Naive B cell (primary cell): ENCODE data around the gene NSG1. TPM values are rescaled to one million over a fixed set of nuclear protein-coding genes. Genes with fewer than 3 reads are reported as not detected.

Experiments
- ATAC-seq, 2 donors: fragments of 150-1000 bp; cut with Tn5 transposase; 2 replicates each; pipeline ENCODE4 v1.10.0; 2021; ENCODE audit warnings: low read depth in 2 of 2, mild to moderate bottlenecking in 2 of 2, moderate library complexity in 2 of 2
- DNase-seq: peaks from one replicate; pipeline ENCODE4 v3.0.0; 2022
- H3K27ac Mint-ChIP-seq, 6 donors: one replicate each; pipeline ENCODE4 v1.8.0; 2020 to 2022; ENCODE audit warnings: mild to moderate bottlenecking in 6 of 6, mixed read lengths in 6 of 6, moderate library complexity in 5 of 6, inconsistent platforms in 2 of 6
- H3K27me3 Mint-ChIP-seq, 3 donors: one replicate each; pipeline ENCODE4 v1.8.0; 2021 to 2022; ENCODE audit warnings: mixed read lengths in 3 of 3, mild to moderate bottlenecking in 1 of 3
- H3K36me3 Mint-ChIP-seq, 2 donors: one replicate each; pipeline ENCODE4 v1.8.0; 2020 to 2022; ENCODE audit warnings: mixed read lengths in 2 of 2, inconsistent platforms in 1 of 2, mild to moderate bottlenecking in 1 of 2
- H3K4me1 Mint-ChIP-seq, 3 donors: one replicate each; pipeline ENCODE4 v1.8.0; 2020 to 2022; ENCODE audit warnings: mixed read lengths in 3 of 3, inconsistent platforms in 1 of 3, mild to moderate bottlenecking in 1 of 3, moderate library complexity in 1 of 3
- H3K4me3 Mint-ChIP-seq, 8 donors: one replicate each; pipeline ENCODE4 v1.8.0; 2020 to 2022; ENCODE audit warnings: mild to moderate bottlenecking in 8 of 8, mixed read lengths in 8 of 8, moderate library complexity in 8 of 8, inconsistent platforms in 2 of 8
- H3K9me3 Mint-ChIP-seq, 7 donors: one replicate each; pipeline ENCODE4 v1.8.0; 2020 to 2022; ENCODE audit warnings: mixed read lengths in 7 of 7, mild to moderate bottlenecking in 5 of 7, inconsistent platforms in 2 of 7, moderate library complexity in 1 of 7
- polyA plus RNA-seq, 6 donors: library from polyadenylated mRNA; unstranded; fragments of 300-500 nt; fragmentation: Illumina TruSeq; gene quantifications; one replicate each; pipeline ENCODE4 v1.2.3, GENCODE V29; 2021; ENCODE audit warnings: low read depth in 6 of 6

The NSG1 gene
- polyA plus RNA-seq, 6 donors from 2014 or later = 0.10 to 0.14 TPM; not detected in 4

GRCh38 chr4:4427886-4428285, 41.0 kb downstream of the NSG1 start:
- Mint-ChIP-seq H3K9me3 (no peaks in the 10 kb centered on the region), H3K4me3 (no peak overlapping the region), H3K27ac (peak overlapping the region in 2 of 6 donors; percentile 1 to 70), H3K4me1 (peaks cover 0 to 6% (median 0%) of the 10 kb centered on the region in 3 donors), H3K36me3 (peaks cover 10 to 15% of the 10 kb centered on the region in 2 donors), H3K27me3 (no peaks in the 10 kb centered on the region)
- ATAC-seq = no peak
- no peak for DNase-seq

GRCh38 chr4:4428966-4429875, 42.3 kb downstream of the NSG1 start:
- ATAC-seq = no peak
- Mint-ChIP-seq H3K36me3 (peaks cover 10 to 18% of the 10 kb centered on the region in 2 donors), H3K9me3 (no peaks in the 10 kb centered on the region), H3K4me1 (peaks cover 0 to 6% (median 0%) of the 10 kb centered on the region in 3 donors), H3K27ac (peak overlapping the region in 1 of 6 donors; percentile 53), H3K4me3 (peak overlapping the region in 1 of 8 donors; percentile 66), H3K27me3 (no peaks in the 10 kb centered on the region)
- no peak for DNase-seq

DNA sequence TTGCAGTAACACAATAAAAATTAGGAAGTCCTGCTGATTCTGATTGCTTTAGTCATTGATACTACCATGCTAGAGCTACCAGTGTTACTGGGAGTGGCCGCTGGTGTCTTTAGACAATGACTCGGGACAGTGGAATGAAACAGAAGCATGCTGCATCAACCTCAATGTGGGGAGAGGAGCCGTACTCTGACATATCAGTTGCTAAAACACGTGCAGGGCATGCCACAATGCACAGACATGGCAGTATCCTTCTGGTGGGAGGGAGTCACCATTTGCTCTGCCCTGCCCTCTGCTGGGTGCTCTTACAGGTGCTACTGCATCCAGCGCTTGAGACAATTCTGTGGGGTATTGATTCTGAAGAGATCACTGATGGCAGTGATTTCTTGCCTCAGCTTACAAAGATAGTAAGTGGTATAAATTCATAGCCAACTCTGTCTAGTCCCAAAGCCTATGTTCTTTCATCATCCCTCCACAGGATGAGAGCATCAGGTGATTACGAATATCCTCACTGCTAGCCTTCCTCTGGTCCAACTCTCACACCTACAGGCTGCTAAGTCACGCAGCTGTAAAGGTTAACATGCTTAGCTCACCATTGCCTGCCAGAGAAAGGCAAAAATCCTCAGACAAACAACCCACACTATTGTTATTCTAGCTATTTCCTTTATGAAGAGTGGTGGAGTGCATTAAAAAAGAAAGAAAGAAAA, 43.7 kb downstream of the NSG1 start:
- peaks cover 10 to 16% of the 10 kb centered on the region in 2 donors for H3K36me3 Mint-ChIP-seq
- peak; percentile 13 for DNase-seq
- H3K4me3 Mint-ChIP-seq = no peak overlapping the region
- ATAC-seq = peak in 1 of 2 donors; percentile 41
- no peaks in the 10 kb centered on the region for H3K9me3 Mint-ChIP-seq
- peak overlapping the region in 1 of 6 donors; percentile 66 for H3K27ac Mint-ChIP-seq
- H3K4me1 Mint-ChIP-seq = peaks cover 0 to 6% (median 0%) of the 10 kb centered on the region in 3 donors
- no peaks in the 10 kb centered on the region for H3K27me3 Mint-ChIP-seq

- H3K27ac Mint-ChIP-seq = no peak overlapping the region
- no peak for DNase-seq
- ATAC-seq = no peak
- peaks cover 0 to 14% of the 10 kb centered on the region in 2 donors for H3K36me3 Mint-ChIP-seq
- H3K4me1 Mint-ChIP-seq = no peaks in the 10 kb centered on the region
- H3K4me3 Mint-ChIP-seq = no peak overlapping the region
- H3K9me3 Mint-ChIP-seq = no peaks in the 10 kb centered on the region
- no peaks in the 10 kb centered on the region for H3K27me3 Mint-ChIP-seq
Observed at GRCh38 chr4:4432341-4433125, 45.6 kb downstream of the NSG1 start.

DNA sequence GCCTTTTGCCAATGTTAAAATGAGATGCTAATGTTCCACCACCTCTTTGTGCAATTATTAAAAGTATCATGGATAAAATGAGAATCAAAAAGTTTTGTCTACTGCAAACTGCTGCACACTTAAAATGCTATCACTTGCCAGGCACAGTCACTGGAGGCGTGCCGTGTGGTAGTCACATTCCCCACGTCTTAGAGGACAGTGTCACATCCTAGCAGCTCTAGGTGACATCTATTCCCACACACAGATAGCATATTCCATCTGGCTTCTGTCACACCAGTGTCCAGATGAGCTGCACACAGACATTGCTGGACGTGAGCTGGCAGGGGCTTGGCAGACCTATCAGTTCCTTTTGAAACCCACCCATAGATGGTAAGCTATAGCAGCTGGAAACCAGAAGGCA, 47.0 kb downstream of the NSG1 start:
- Mint-ChIP-seq H3K4me1 (no peaks in the 10 kb centered on the region), H3K27ac (peak overlapping the region in 1 of 6 donors; percentile 61), H3K36me3 (peaks cover 0 to 14% of the 10 kb centered on the region in 2 donors), H3K27me3 (no peaks in the 10 kb centered on the region), H3K4me3 (no peak overlapping the region), H3K9me3 (no peaks in the 10 kb centered on the region)
- DNase-seq (no peak), ATAC-seq (no peak)

DNA sequence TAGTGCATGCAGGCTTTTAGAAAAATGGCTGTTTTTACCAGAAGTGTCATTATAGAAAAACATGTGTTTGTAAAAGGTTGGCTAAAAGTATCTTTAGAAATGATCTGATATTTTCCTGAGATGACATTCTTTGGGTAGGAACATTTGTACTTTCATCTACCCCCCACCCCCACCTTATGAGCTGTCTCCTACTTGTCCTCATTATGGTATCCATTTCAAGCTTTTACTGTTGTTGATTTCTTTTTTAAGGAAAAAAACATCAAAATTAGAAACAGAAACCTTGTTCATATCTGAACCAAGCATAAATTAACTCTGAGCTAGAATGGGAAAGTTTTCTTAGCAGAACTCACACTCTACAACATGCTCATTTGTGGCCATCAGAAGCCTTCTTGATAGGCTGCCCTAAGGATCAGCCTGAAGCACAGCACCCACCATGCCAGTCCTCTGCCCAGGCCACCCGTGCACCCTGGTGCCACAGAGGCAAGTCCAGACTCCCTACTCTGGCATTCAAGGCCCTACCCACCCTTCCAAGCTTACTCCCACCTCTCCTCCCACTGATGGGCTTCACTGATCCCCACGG, 49.4 kb downstream of the NSG1 start:
- Mint-ChIP-seq H3K27me3 (no peaks in the 10 kb centered on the region), H3K36me3 (peaks cover 0 to 14% of the 10 kb centered on the region in 2 donors), H3K9me3 (no peaks in the 10 kb centered on the region), H3K4me1 (no peaks in the 10 kb centered on the region), H3K4me3 (no peak overlapping the region), H3K27ac (no peak overlapping the region)
- no peak for DNase-seq
- no peak for ATAC-seq

- Mint-ChIP-seq H3K27ac (no peak overlapping the region), H3K4me3 (no peak overlapping the region), H3K4me1 (no peaks in the 10 kb centered on the region), H3K9me3 (no peaks in the 10 kb centered on the region), H3K27me3 (no peaks in the 10 kb centered on the region), H3K36me3 (peaks cover 0 to 18% of the 10 kb centered on the region in 2 donors)
- DNase-seq (no peak), ATAC-seq (no peak)
Observed at GRCh38 chr4:4437798-4438470, 51.0 kb downstream of the NSG1 start.

DNA sequence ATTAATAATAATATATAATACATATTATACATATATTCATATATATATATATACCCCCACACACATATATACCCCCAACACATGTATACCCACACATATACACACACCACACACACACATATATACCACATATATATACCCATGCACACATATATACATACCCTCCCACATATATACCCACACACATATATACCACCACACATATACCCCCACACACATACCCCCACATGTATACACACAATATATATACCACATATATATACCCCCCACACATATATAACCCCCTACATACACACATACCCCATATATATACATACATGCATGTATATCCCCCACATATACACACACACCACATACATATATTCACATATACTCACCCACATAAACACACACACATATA, 52.0 kb downstream of the NSG1 start:
- Mint-ChIP-seq H3K4me1 (no peaks in the 10 kb centered on the region), H3K9me3 (no peaks in the 10 kb centered on the region), H3K36me3 (peaks cover 0 to 15% of the 10 kb centered on the region in 2 donors), H3K27me3 (no peaks in the 10 kb centered on the region), H3K4me3 (no peak overlapping the region), H3K27ac (no peak overlapping the region)
- DNase-seq (no peak), ATAC-seq (no peak)

GRCh38 chr4:4439782-4440181, 52.9 kb downstream of the NSG1 start:
- Mint-ChIP-seq H3K36me3 (peaks cover 0 to 15% of the 10 kb centered on the region in 2 donors), H3K27me3 (no peaks in the 10 kb centered on the region), H3K9me3 (no peaks in the 10 kb centered on the region), H3K4me1 (no peaks in the 10 kb centered on the region), H3K27ac (no peak overlapping the region), H3K4me3 (no peak overlapping the region)
- DNase-seq (no peak), ATAC-seq (no peak)

DNA sequence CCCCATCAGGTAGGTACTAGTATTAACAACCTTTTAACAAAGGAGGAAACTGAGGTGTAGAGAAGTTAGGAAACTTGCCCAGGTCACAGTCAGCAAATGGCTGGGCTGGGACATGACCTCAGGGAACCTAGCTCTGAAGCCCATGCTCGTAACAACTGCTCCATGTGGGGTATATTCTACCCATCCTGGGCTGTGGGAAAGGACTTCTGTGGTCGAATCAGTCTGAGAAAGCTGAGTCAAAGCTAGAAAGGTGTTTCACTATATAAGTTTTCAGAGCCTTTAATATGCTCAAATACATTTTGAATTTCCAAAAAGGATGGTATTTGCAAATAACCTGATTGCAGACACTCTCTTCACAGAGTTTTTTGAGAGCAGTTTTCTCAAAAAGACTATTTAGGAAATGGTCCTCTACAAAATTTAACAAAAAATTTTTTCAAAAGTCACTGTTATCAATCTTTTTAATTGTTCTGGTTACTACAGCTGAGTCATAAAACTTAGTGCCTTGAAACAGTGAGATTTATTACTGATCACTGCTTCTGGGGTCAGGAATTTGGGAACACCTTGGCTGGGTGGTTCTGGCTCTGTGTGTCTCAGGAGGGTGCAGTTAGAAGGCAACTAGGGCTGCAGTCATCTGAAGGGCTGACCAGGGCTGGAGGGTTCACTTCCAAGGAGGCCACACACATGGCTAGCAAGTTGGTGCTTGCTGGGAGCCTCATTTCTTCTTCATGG, 53.6 kb downstream of the NSG1 start:
- Mint-ChIP-seq H3K36me3 (peaks cover 0 to 12% of the 10 kb centered on the region in 2 donors), H3K27ac (peak overlapping the region in 1 of 6 donors; percentile 57), H3K27me3 (no peaks in the 10 kb centered on the region), H3K9me3 (no peaks in the 10 kb centered on the region), H3K4me3 (no peak overlapping the region), H3K4me1 (no peaks in the 10 kb centered on the region)
- no peak for DNase-seq
- no peak for ATAC-seq

- DNase-seq (no peak), ATAC-seq (no peak)
- Mint-ChIP-seq H3K27me3 (no peaks in the 10 kb centered on the region), H3K4me1 (no peaks in the 10 kb centered on the region), H3K27ac (no peak overlapping the region), H3K9me3 (no peaks in the 10 kb centered on the region), H3K36me3 (peaks cover 0 to 6% of the 10 kb centered on the region in 2 donors), H3K4me3 (no peak overlapping the region)
Observed at GRCh38 chr4:4443821-4444220, 56.9 kb downstream of the NSG1 start.

DNA sequence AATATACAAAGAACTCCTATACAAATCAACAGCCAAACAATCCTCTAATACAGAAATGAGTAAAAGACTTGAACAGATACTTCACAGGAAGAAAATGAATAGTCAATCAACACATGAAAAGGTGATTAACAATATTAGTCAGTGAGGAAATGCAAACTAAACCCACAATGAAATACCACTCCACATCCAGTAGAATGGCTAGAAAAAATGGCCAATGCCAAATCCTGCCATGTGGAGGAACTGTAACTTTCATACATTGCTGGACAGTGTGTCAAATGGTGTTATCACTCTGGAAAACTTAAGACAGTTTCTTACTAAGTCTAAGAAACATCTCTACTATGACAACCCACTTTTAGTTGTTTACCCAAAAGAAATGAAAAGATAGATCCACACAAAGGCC, 59.5 kb downstream of the NSG1 start:
- peaks cover 0 to 16% of the 10 kb centered on the region in 2 donors for H3K36me3 Mint-ChIP-seq
- H3K9me3 Mint-ChIP-seq = no peaks in the 10 kb centered on the region
- DNase-seq = no peak
- H3K4me3 Mint-ChIP-seq = no peak overlapping the region
- H3K4me1 Mint-ChIP-seq = peaks cover 0 to 7% (median 0%) of the 10 kb centered on the region in 3 donors
- H3K27me3 Mint-ChIP-seq = no peaks in the 10 kb centered on the region
- no peak for ATAC-seq
- H3K27ac Mint-ChIP-seq = no peak overlapping the region
